Testis (tissue), 2 donors: ENCODE data around the gene CACNA2D1.

Experiments used
- CTCF ChIP-seq, 3 experiments: fragments of 450-650 bp in 2 of 3; fragments of 200-600 bp in 1 of 3; sonication (generic) in 1 of 3; IDR thresholded peaks; one replicate each; pipeline ENCODE4 v1.5.1; 2016 to 2019; ENCODE audit warnings: antibody characterized with exemption in 3 of 3, mild to moderate bottlenecking in 2 of 3, moderate library complexity in 1 of 3
- POLR2A ChIP-seq: fragments of 450-650 bp; IDR thresholded peaks from one replicate; pipeline ENCODE4 v1.6.1; 2017; ENCODE audit warnings: antibody characterized with exemption, mild to moderate bottlenecking, moderate library complexity

GRCh38 chr7:82223580-82223979 lies 220.0 kb downstream of the CACNA2D1 start:
- TF ChIP-seq CTCF (IDR thresholded peaks at IDR 0.05) (no peak), POLR2A (no peak)
